Gastrocnemius medialis (tissue), 4 donors: ENCODE data around the gene ZP1.

Experiments
- CTCF ChIP-seq, 5 experiments: fragments of 450-650 bp in 3 of 5; fragments of 200-600 bp in 2 of 5; sonication (generic) in 2 of 5; IDR thresholded peaks in 4 of 5; conservative IDR thresholded peaks in 1 of 5; 1 replicate in 4 of 5; 2 replicates in 1 of 5; pipeline ENCODE4 v1.5.1; 2016 to 2019; ENCODE audit warnings: antibody characterized with exemption in 5 of 5, mild to moderate bottlenecking in 3 of 5, moderate library complexity in 3 of 5
- POLR2A ChIP-seq, 2 donors: fragments of 450-650 bp; IDR thresholded peaks; one replicate each; pipeline ENCODE4 v1.6.1; 2017; ENCODE audit warnings: antibody characterized with exemption in 2 of 2, mild to moderate bottlenecking in 2 of 2, moderate library complexity in 2 of 2

- TF ChIP-seq CTCF (IDR thresholded peaks at IDR 0.05 in 4 of 5, conservative IDR thresholded peaks at IDR 0.05 in 1 of 5) (no peak), POLR2A (IDR thresholded peaks at IDR 0.05) (no peak)
Measured at GRCh38 chr11:60919956-60920355, 52.6 kb downstream of the ZP1 start.
